Endothelial cell (in vitro differentiated cells): ENCODE results near the gene MPP1. TPM values are rescaled to one million over a fixed set of nuclear protein-coding genes. Genes with fewer than 3 reads are reported as not detected.

Experiments
- DNase-seq: peaks from one replicate; pipeline ENCODE4 v3.0.0; 2021; ENCODE audit warnings: low spot score
- H3K27ac Mint-ChIP-seq: one replicate; pipeline ENCODE4 v1.8.0; 2021; ENCODE audit warnings: mixed read lengths, inconsistent platforms; ENCODE audit not compliant: unreplicated experiment
- H3K27me3 Mint-ChIP-seq: one replicate; pipeline ENCODE4 v1.8.0; 2021; ENCODE audit warnings: mild to moderate bottlenecking, moderate library complexity, mixed read lengths, inconsistent platforms; ENCODE audit not compliant: unreplicated experiment
- H3K36me3 Mint-ChIP-seq: one replicate; pipeline ENCODE4 v1.8.0; 2021; ENCODE audit warnings: mild to moderate bottlenecking, low read depth, mixed read lengths, inconsistent platforms; ENCODE audit not compliant: unreplicated experiment
- H3K4me1 Mint-ChIP-seq: one replicate; pipeline ENCODE4 v1.8.0; 2021; ENCODE audit warnings: mild to moderate bottlenecking, mixed read lengths, inconsistent platforms; ENCODE audit not compliant: unreplicated experiment
- H3K4me3 Mint-ChIP-seq: one replicate; pipeline ENCODE4 v1.8.0; 2021; ENCODE audit warnings: mild to moderate bottlenecking, mixed read lengths, inconsistent platforms; ENCODE audit not compliant: unreplicated experiment
- H3K9me3 Mint-ChIP-seq: one replicate; pipeline ENCODE4 v1.8.0; 2021; ENCODE audit warnings: mixed read lengths, inconsistent platforms; ENCODE audit not compliant: unreplicated experiment
- CTCF ChIP-seq: fragments of 200-600 bp; sonication (generic); IDR thresholded peaks from one replicate; pipeline ENCODE4 v1.5.0; 2021; ENCODE audit warnings: antibody characterized with exemption; ENCODE audit not compliant: unreplicated experiment
- total RNA-seq: library from RNA; stranded (reverse); fragmentation: NEBNext Ultra II Directional; extraction: Animal tissue kit (Norgen Biotek cat#: 25700); gene quantifications from one replicate; pipeline ENCODE4 v1.2.1, GENCODE V29; 2021; ENCODE audit not compliant: unreplicated experiment

MPP1 gene
- total RNA-seq, 1 donor from 2014 or later = 11.3 TPM

GRCh38 chrX:154742613-154743012 is 62.7 kb downstream of the MPP1 start:
- Mint-ChIP-seq H3K4me3 (no peak overlapping the region), H3K27me3 (no peaks in the 10 kb centered on the region), H3K36me3 (no peaks in the 10 kb centered on the region), H3K9me3 (no peaks in the 10 kb centered on the region), H3K27ac (no peak overlapping the region), H3K4me1 (peaks cover 3% of the 10 kb centered on the region)
- DNase-seq = no peak
- TF ChIP-seq CTCF = no peak

DNA sequence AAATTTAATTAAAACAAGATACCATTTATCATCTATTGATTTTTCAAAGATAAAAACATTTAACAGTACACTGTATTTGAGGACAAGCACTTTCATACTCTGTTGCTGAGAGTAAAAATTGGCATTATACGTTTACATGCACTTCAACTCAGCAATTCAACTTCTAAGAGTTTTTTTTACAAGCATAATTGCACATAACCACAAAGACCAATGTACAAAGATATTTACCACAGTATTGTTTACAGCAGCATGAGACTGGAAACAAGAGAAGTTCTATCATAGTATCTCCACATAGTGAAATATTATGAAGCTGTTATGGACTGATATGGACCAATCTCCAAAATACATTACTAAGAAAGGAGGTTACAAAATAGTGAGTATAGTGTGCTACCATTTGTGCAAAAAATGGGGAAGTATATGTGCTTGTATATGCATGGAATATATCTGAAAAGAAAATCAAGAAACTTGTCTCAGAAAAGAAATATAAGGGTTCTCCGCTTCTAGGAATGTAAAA is 65.3 kb downstream of the MPP1 start:
- peaks cover 9% of the 10 kb centered on the region for H3K4me1 Mint-ChIP-seq
- DNase-seq = no peak
- TF ChIP-seq CTCF = no peak
- H3K27ac Mint-ChIP-seq = no peak overlapping the region
- no peak overlapping the region for H3K4me3 Mint-ChIP-seq
- H3K9me3 Mint-ChIP-seq = no peaks in the 10 kb centered on the region
- H3K36me3 Mint-ChIP-seq = no peaks in the 10 kb centered on the region
- H3K27me3 Mint-ChIP-seq = no peaks in the 10 kb centered on the region

- Mint-ChIP-seq H3K27ac (no peak overlapping the region), H3K36me3 (no peaks in the 10 kb centered on the region), H3K9me3 (no peaks in the 10 kb centered on the region), H3K4me1 (peaks cover 16% of the 10 kb centered on the region), H3K27me3 (no peaks in the 10 kb centered on the region), H3K4me3 (no peak overlapping the region)
- TF ChIP-seq CTCF = no peak
- no peak for DNase-seq
These were observed 67.1 kb downstream of the MPP1 start for GRCh38 chrX:154738011-154738738.

- H3K9me3 Mint-ChIP-seq = no peaks in the 10 kb centered on the region
These were observed 68.1 kb downstream of the MPP1 start for GRCh38 chrX:154737136-154737535.

More at GRCh38 chrX:154737136-154737535, 68.1 kb downstream of the MPP1 start:
- no peak for TF ChIP-seq CTCF
- no peak overlapping the region for H3K27ac Mint-ChIP-seq
- H3K27me3 Mint-ChIP-seq = peaks cover 1% of the 10 kb centered on the region
- no peaks in the 10 kb centered on the region for H3K36me3 Mint-ChIP-seq
- no peak overlapping the region for H3K4me3 Mint-ChIP-seq
- peaks cover 16% of the 10 kb centered on the region for H3K4me1 Mint-ChIP-seq
- no peak for DNase-seq
